K562 (cell line): ENCODE measurements around the gene SZT2. TPM values are rescaled to one million over a fixed set of nuclear protein-coding genes. Genes with fewer than 3 reads are reported as not detected.
A peak's percentile ranks its signal among the peaks of the same experiment; 100 is the strongest.

Source experiments
- BRD4 ChIP-seq: fragments of 200-600 bp; sonication (generic); IDR thresholded peaks from 2 replicates; pipeline ENCODE4 v1.6.1; 2017; ENCODE audit warnings: inconsistent platforms
- CREB3L1 ChIP-seq: fragments of 450-650 bp; IDR thresholded peaks from 2 replicates; pipeline ENCODE4 v1.6.1; 2014; ENCODE audit warnings: low read depth, mild to moderate bottlenecking, moderate library complexity, borderline replicate concordance
- E2F4 ChIP-seq: sonication (generic); formaldehyde crosslinking; IDR thresholded peaks from 2 replicates; pipeline ENCODE4 v1.8.0; 2022; ENCODE audit warnings: mild to moderate bottlenecking, low read depth, missing genetic modification reagents
- EHMT2 ChIP-seq: fragments of 450-650 bp; IDR thresholded peaks from 2 replicates; pipeline ENCODE4 v1.6.1; 2018; ENCODE audit warnings: antibody characterized with exemption
- FOXA3 ChIP-seq, 2 experiments: fragments of 450-650 bp in 1 of 2; sonication (generic) in 1 of 2; formaldehyde crosslinking; IDR thresholded peaks in 1 of 2; conservative IDR thresholded peaks in 1 of 2; 2 replicates each; pipeline versions ENCODE4 v1.4.0 to v1.8.0; 2020 to 2022; ENCODE audit warnings: mild to moderate bottlenecking in 2 of 2, missing genetic modification reagents in 1 of 2
- HNRNPL ChIP-seq: fragments of 200-400 bp; formaldehyde crosslinking; IDR thresholded peaks from 2 replicates; pipeline ENCODE4 v1.6.1; 2017; ENCODE audit warnings: low read depth, mild to moderate bottlenecking, low read length
- IFI16 ChIP-seq: fragments of 250-450 bp; sonication (Bioruptor Pico); IDR thresholded peaks from 2 replicates; pipeline ENCODE4 v2.1.2; 2022; ENCODE audit warnings: mild to moderate bottlenecking, inconsistent platforms
- REST ChIP-seq, 2 experiments: fragments of 450-650 bp; formaldehyde crosslinking in 1 of 2; IDR thresholded peaks; 2 replicates each; pipeline versions ENCODE4 v1.4.0 to v1.6.1; 2014 to 2020; ENCODE audit warnings: mild to moderate bottlenecking in 2 of 2, borderline replicate concordance in 1 of 2, low read depth in 1 of 2
- SPI1 ChIP-seq: IDR thresholded peaks from 2 replicates; pipeline ENCODE4 v1.6.1; 2011; ENCODE audit warnings: low read depth, low read length, control low read depth, borderline replicate concordance
- TCF7 ChIP-seq: sonication (generic); IDR thresholded peaks from 2 replicates; pipeline ENCODE4 v1.6.1; 2016; ENCODE audit warnings: antibody characterized with exemption, borderline replicate concordance
- THRAP3 ChIP-seq: fragments of 450-650 bp; IDR thresholded peaks from 2 replicates; pipeline ENCODE4 v1.6.1; 2016; ENCODE audit warnings: mild to moderate bottlenecking, inconsistent platforms, borderline replicate concordance
- ZKSCAN1 ChIP-seq: fragments of 150-350 bp; IDR thresholded peaks from 2 replicates; pipeline ENCODE4 v1.6.1; 2016; ENCODE audit warnings: low read depth, low read length
- ZNF197 ChIP-seq: fragments of 200-800 bp; sonication (Bioruptor generic); IDR thresholded peaks from 2 replicates; pipeline ENCODE4 v1.6.1; 2016; ENCODE audit warnings: low read depth, missing genetic modification characterization, missing compliant biosample characterization
- ZNF431 ChIP-seq: sonication (generic); formaldehyde crosslinking; IDR thresholded peaks from 2 replicates; pipeline ENCODE4 v1.8.0; 2022; ENCODE audit warnings: mild to moderate bottlenecking, missing genetic modification reagents
- ZNF766 ChIP-seq: fragments of 200-800 bp; sonication (Bioruptor generic); conservative IDR thresholded peaks from 2 replicates; pipeline ENCODE4 v1.6.1; 2016; ENCODE audit warnings: missing genetic modification characterization, missing compliant biosample characterization
- ZNF778 ChIP-seq: fragments of 450-650 bp; formaldehyde crosslinking; IDR thresholded peaks from 2 replicates; pipeline ENCODE4 v1.4.0; 2020; ENCODE audit warnings: mild to moderate bottlenecking, moderate library complexity
- ZSCAN32 ChIP-seq: fragments of 450-650 bp; formaldehyde crosslinking; IDR thresholded peaks from 2 replicates; pipeline ENCODE4 v1.4.0; 2020; ENCODE audit warnings: mild to moderate bottlenecking, moderate library complexity
- polyA plus RNA-seq, 8 experiments: library from polyadenylated mRNA; depleted of rRNA in 4 of 8; stranded (reverse) in 5 of 8; unstranded in 3 of 8; fragments of >200 nt; fragmentation: Nextera tagmentation in 2 of 8; fragmentation: Illumina TruSeq in 1 of 8; extraction: Ambion mirVana in 2 of 8; extraction: Trizol in 1 of 8; gene quantifications; 2 replicates each; pipeline versions ENCODE4 v1.2.1 to v1.2.3, GENCODE V29; 2011 to 2014; ENCODE audit warnings: inconsistent platforms in 1 of 8, missing spikeins in 1 of 8
- total RNA-seq, 7 experiments: library from RNA; depleted of rRNA in 6 of 7; stranded (reverse); fragments of >200 nt in 6 of 7; fragmentation: Illumina TruSeq in 2 of 7; extraction: Trizol in 2 of 7; gene quantifications; 2 replicates each; pipeline versions ENCODE4 v1.2.1 to v1.2.3, GENCODE V29; 2011 to 2021; ENCODE audit warnings: low replicate concordance in 1 of 7

The SZT2 gene
- total and polyA plus RNA-seq, 9 of the 15 experiments (the other 6 are each of a cell fraction or from before 2014, with no cell fraction given): 0.88 to 31.0 (median 12.8) TPM

GRCh38 chr1:43367026-43367903, 22.4 kb upstream of the SZT2 start (continued):
- TF ChIP-seq REST (IDR thresholded peaks at IDR 0.05; ENCODE audit: borderline replicate concordance) (no peak), REST (CRISPR knock-in tag; IDR thresholded peaks at IDR 0.05; ENCODE audit: low read depth) (no peak; the same call in 1 of the 2 replicates), THRAP3 (no peak; the same call in 1 of the 2 replicates), ZNF766 (CRISPR knock-in tag) (no peak; the same call in 1 of the 2 replicates), HNRNPL (peak; percentile 81), IFI16 (CRISPR knock-in tag) (no peak), ZSCAN32 (no peak), E2F4 (CRISPR knock-in tag) (no peak), FOXA3 (CRISPR knock-in tag; conservative IDR thresholded peaks at IDR 0.05 in 1 of 2, IDR thresholded peaks at IDR 0.05 in 1 of 2) (0 out of 4 replicates have a peak, but pooled peaks of 1 of the 2 experiments have one; percentile 47), ZNF431 (CRISPR knock-in tag) (peak; percentile 22; the same call in 1 of the 2 replicates), ZNF778 (no peak), BRD4 (no peak), EHMT2 (no peak), CREB3L1 (no peak), TCF7 (no peak), ZKSCAN1 (no peak), ZNF197 (CRISPR knock-in tag) (no peak), SPI1 (no peak)
